Measurements from ENCODE around the gene ANKFN1.
"Not testable (repeated sequence)": the region's sequence is repeated elsewhere in the genome, so short reads cannot be mapped to it uniquely, and the experiment has no call there.

Gene ANKFN1

GRCh38 chr17:56407086-56407485 lies 253.8 kb downstream of the ANKFN1 start:
- Histone ChIP-seq H3K4me3 (ENCODE audit: low read length, poor library complexity, severe bottlenecking) (no peak overlapping the region), H3K27me3 (ENCODE audit: insufficient read depth, low read length, poor library complexity, severe bottlenecking) (no peaks in the 10 kb centered on the region), H3K9ac (ENCODE audit: low read depth, low read length, poor library complexity, severe bottlenecking) (no peak overlapping the region), H3K9me2 (replicated peaks; ENCODE audit: low read depth, low read length) (no peaks in the 10 kb centered on the region), H3K36me3 (ENCODE audit: insufficient read depth, low read length) (no peaks in the 10 kb centered on the region), H3K9me3 (ENCODE audit: insufficient read depth, low read depth, low read length) (peaks cover 4% of the 10 kb centered on the region; the same call in 1 of the 2 replicates), H2AFZ (ENCODE audit: low read length) (no peak overlapping the region), H4K20me1 (ENCODE audit: insufficient read depth, low read length, poor library complexity, severe bottlenecking) (no peaks in the 10 kb centered on the region), H3K4me2 (ENCODE audit: low read depth, low read length, poor library complexity, severe bottlenecking) (no peak overlapping the region), H3K79me2 (ENCODE audit: insufficient read depth, low read length) (no peaks in the 10 kb centered on the region), H3F3A (ENCODE audit: low read depth) (no peaks in the 10 kb centered on the region), H3K4me1 (ENCODE audit: insufficient read depth, low read length, poor library complexity, severe bottlenecking) (no peaks in the 10 kb centered on the region)
- TF ChIP-seq, protein P1, sequence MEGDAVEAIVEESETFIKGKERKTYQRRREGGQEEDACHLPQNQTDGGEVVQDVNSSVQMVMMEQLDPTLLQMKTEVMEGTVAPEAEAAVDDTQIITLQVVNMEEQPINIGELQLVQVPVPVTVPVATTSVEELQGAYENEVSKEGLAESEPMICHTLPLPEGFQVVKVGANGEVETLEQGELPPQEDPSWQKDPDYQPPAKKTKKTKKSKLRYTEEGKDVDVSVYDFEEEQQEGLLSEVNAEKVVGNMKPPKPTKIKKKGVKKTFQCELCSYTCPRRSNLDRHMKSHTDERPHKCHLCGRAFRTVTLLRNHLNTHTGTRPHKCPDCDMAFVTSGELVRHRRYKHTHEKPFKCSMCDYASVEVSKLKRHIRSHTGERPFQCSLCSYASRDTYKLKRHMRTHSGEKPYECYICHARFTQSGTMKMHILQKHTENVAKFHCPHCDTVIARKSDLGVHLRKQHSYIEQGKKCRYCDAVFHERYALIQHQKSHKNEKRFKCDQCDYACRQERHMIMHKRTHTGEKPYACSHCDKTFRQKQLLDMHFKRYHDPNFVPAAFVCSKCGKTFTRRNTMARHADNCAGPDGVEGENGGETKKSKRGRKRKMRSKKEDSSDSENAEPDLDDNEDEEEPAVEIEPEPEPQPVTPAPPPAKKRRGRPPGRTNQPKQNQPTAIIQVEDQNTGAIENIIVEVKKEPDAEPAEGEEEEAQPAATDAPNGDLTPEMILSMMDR (conservative IDR thresholded peaks at IDR 0.05; ENCODE audit: low read length): no peak
- no peak for TF ChIP-seq EZH2phosphoT487 (IDR thresholded peaks at IDR 0.05; ENCODE audit: borderline replicate concordance)

DNA sequence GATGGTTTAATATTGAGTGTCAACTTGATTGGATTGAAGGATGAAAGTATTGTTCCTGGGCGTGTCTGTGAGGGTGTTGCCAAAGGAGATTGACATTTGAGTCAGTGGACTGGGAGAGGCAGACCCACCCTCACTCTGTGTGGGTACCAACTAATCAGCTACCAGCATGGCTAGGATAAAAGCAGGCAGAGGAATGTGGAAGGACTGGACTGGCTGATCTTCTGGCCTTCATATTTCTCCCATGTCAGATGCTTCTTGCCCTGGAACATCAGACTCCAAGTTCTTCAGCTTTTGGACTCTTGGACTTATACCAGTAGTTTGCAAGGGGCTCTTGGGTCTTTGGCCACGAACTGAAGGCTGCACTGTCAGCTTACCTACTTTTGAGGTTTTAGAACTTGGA lies 259.1 kb downstream of the ANKFN1 start:
- not testable (repeated sequence) for H2AFZ ChIP-seq (ENCODE audit: low read length); H3K9ac ChIP-seq (ENCODE audit: low read depth, low read length, poor library complexity, severe bottlenecking); H3K4me1 ChIP-seq (ENCODE audit: insufficient read depth, low read length, poor library complexity, severe bottlenecking); H3F3A ChIP-seq (ENCODE audit: low read depth); H3K27me3 ChIP-seq (ENCODE audit: insufficient read depth, low read length, poor library complexity, severe bottlenecking); H4K20me1 ChIP-seq (ENCODE audit: insufficient read depth, low read length, poor library complexity, severe bottlenecking); H3K9me2 ChIP-seq (replicated peaks; ENCODE audit: low read depth, low read length); H3K4me3 ChIP-seq (ENCODE audit: low read length, poor library complexity, severe bottlenecking); H3K4me2 ChIP-seq (ENCODE audit: low read depth, low read length, poor library complexity, severe bottlenecking); H3K9me3 ChIP-seq (ENCODE audit: insufficient read depth, low read depth, low read length); H3K79me2 ChIP-seq (ENCODE audit: insufficient read depth, low read length); H3K36me3 ChIP-seq (ENCODE audit: insufficient read depth, low read length)

GRCh38 chr17:56416682-56417351 lies 263.5 kb downstream of the ANKFN1 start:
- Histone ChIP-seq H3K9ac (ENCODE audit: low read depth, low read length, poor library complexity, severe bottlenecking) (no peak overlapping the region), H3K4me3 (ENCODE audit: low read length, poor library complexity, severe bottlenecking) (no peak overlapping the region), H3K27me3 (ENCODE audit: insufficient read depth, low read length, poor library complexity, severe bottlenecking) (no peaks in the 10 kb centered on the region), H3K4me2 (ENCODE audit: low read depth, low read length, poor library complexity, severe bottlenecking) (no peak overlapping the region), H3K9me3 (ENCODE audit: insufficient read depth, low read depth, low read length) (no peaks in the 10 kb centered on the region), H3K79me2 (ENCODE audit: insufficient read depth, low read length) (no peaks in the 10 kb centered on the region), H4K20me1 (ENCODE audit: insufficient read depth, low read length, poor library complexity, severe bottlenecking) (no peaks in the 10 kb centered on the region), H3K4me1 (ENCODE audit: insufficient read depth, low read length, poor library complexity, severe bottlenecking) (no peaks in the 10 kb centered on the region), H3K36me3 (ENCODE audit: insufficient read depth, low read length) (no peaks in the 10 kb centered on the region), H3F3A (ENCODE audit: low read depth) (no peaks in the 10 kb centered on the region), H2AFZ (ENCODE audit: low read length) (no peak overlapping the region), H3K9me2 (replicated peaks; ENCODE audit: low read depth, low read length) (no peaks in the 10 kb centered on the region)
- TF ChIP-seq, protein P1 (conservative IDR thresholded peaks at IDR 0.05; ENCODE audit: low read length): no peak
- TF ChIP-seq EZH2phosphoT487 (IDR thresholded peaks at IDR 0.05; ENCODE audit: borderline replicate concordance): no peak

DNA sequence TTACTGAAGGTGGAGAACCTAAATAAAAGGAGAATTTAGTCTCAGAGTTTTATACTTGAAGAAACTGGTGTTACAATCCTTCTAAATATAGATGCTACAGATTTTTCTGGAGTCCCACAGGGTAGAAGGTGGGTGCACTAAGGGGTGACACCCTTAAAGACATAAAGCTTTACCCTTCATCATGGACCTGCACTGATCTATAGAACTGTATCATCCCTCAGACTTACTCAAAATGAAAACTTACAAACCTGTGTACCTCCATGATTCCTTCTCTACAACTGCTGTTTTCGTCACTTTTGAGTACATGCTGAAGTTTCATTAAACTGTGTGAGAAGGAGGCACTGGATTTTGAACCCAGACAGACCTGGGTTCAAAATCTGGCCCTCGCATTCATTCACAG lies 270.7 kb downstream of the ANKFN1 start:
- no peak for TF ChIP-seq EZH2phosphoT487 (IDR thresholded peaks at IDR 0.05; ENCODE audit: borderline replicate concordance)
- TF ChIP-seq, protein P1 (conservative IDR thresholded peaks at IDR 0.05; ENCODE audit: low read length): no peak
- Histone ChIP-seq H3K4me1 (ENCODE audit: insufficient read depth, low read length, poor library complexity, severe bottlenecking) (no peaks in the 10 kb centered on the region), H3K36me3 (ENCODE audit: insufficient read depth, low read length) (no peaks in the 10 kb centered on the region), H3K9me2 (replicated peaks; ENCODE audit: low read depth, low read length) (no peaks in the 10 kb centered on the region), H3K4me3 (ENCODE audit: low read length, poor library complexity, severe bottlenecking) (no peak overlapping the region), H3K79me2 (ENCODE audit: insufficient read depth, low read length) (no peaks in the 10 kb centered on the region), H3K4me2 (ENCODE audit: low read depth, low read length, poor library complexity, severe bottlenecking) (no peak overlapping the region), H3K9me3 (ENCODE audit: insufficient read depth, low read depth, low read length) (no peaks in the 10 kb centered on the region), H2AFZ (ENCODE audit: low read length) (no peak overlapping the region), H3K27me3 (ENCODE audit: insufficient read depth, low read length, poor library complexity, severe bottlenecking) (no peaks in the 10 kb centered on the region), H3K9ac (ENCODE audit: low read depth, low read length, poor library complexity, severe bottlenecking) (no peak overlapping the region), H4K20me1 (ENCODE audit: insufficient read depth, low read length, poor library complexity, severe bottlenecking) (no peaks in the 10 kb centered on the region), H3F3A (ENCODE audit: low read depth) (no peaks in the 10 kb centered on the region)

All from Loucy (cell line).